GM18951 (cell line): ENCODE data around the gene CRISP2.
"Not testable (repeated sequence)": the region's sequence is repeated elsewhere in the genome, so short reads cannot be mapped to it uniquely, and the experiment has no call there.

Source experiments
- POLR2A ChIP-seq: IDR thresholded peaks from 4 replicates; pipeline ENCODE4 v1.6.1; 2011; ENCODE audit warnings: mild to moderate bottlenecking; ENCODE audit not compliant: insufficient read length, insufficient read depth; ENCODE audit errors: extremely low read depth
- in situ Hi-C: fragments of 300-500 bp; cut with MboI; formaldehyde crosslinking; loops from one replicate; pipeline ENCODE4 v1.12.0; 2022; ENCODE audit warnings: low sequenced_read_pairs, mixed read lengths, inconsistent platforms; ENCODE audit not compliant: unreplicated experiment

Gene CRISP2

DNA sequence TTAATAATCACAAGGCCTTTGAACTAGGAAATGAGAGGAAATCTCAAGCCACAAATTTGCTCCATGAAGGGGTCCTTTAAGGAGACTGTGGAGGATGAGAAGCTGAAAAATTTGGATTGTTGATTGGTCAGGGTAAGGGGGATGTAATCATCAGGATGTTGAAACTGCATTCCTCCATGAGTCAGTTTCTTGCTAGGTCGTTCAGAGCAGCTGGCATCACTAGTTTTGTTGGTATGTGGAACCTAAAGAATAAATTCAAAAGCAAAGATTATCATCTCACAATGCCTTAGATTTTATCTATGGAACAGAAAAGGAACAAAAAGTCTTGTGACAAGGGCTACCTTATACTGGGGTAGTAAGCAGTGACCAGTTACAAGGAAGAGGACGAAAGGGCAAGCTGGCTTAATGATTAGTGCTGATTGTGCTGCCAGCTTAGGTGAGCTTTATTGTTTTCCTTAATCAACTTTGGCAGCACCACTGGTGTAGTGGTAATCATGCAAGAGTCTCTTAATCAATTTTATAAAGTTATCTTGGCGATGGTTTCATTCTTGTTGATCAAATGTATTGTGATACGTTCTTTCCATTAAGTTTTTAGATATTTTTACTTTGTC is 36.6 kb downstream of the CRISP2 start:
- in situ Hi-C loops: no loop called here
- no peak for TF ChIP-seq POLR2A

GRCh38 chr6:49675816-49676215 is 37.5 kb downstream of the CRISP2 start:
- in situ Hi-C loops: no loop called here
- no peak for TF ChIP-seq POLR2A

DNA sequence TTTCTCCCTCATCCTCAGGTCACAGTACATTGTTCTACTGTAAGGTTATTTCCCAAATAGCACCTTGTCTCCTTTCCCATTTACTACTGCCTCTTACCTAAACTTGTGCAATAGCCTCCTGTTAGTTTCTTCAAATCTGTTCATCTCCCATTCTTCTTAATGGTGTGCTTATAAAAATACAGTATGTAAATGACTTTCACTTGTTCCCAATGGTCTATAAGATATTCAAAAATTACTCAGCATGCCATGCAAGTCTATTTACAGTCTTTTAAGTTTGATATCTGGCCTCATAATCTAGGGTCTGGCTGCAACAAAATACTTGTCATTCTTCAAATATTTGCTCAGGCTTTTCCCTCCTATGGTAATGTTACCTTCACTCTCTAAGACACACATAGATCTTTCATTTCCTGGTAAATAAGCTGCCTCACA is 45.2 kb downstream of the CRISP2 start:
- in situ Hi-C loops: no loop called here

GRCh38 chr6:49666930-49667757 is 46.2 kb downstream of the CRISP2 start:
- in situ Hi-C loops: no loop called here
- TF ChIP-seq POLR2A: no peak

More for the DNA sequence above, 45.2 kb downstream of the CRISP2 start:
- TF ChIP-seq POLR2A: no peak

- in situ Hi-C loops: no loop called here
- TF ChIP-seq POLR2A: no peak
These were observed 46.9 kb downstream of the CRISP2 start for GRCh38 chr6:49666480-49666879.

GRCh38 chr6:49664817-49665216 is 48.5 kb downstream of the CRISP2 start:
- TF ChIP-seq POLR2A: no peak
- in situ Hi-C loops: no loop called here

- in situ Hi-C loops: not testable (repeated sequence)
These were observed 49.3 kb downstream of the CRISP2 start for GRCh38 chr6:49664054-49664453.

DNA sequence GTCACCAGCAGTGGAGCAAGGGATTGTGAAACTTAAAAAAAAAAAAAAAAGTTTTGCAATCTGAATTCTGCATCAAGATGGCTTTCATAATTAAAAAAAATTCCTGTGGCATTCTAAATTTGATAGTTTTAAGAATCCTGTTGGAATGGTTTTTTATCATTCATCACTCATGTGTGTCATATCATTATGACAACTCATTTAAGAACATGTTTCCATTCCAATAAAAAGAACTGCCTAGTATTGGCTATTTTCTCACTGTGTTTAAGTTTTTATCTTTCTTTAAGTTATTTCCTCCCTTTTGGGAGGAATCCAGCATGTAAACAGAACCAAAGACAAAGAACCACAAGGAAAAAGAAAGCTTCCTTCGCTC is 50.5 kb downstream of the CRISP2 start:
- TF ChIP-seq POLR2A: no peak
- in situ Hi-C loops: no loop called here

DNA sequence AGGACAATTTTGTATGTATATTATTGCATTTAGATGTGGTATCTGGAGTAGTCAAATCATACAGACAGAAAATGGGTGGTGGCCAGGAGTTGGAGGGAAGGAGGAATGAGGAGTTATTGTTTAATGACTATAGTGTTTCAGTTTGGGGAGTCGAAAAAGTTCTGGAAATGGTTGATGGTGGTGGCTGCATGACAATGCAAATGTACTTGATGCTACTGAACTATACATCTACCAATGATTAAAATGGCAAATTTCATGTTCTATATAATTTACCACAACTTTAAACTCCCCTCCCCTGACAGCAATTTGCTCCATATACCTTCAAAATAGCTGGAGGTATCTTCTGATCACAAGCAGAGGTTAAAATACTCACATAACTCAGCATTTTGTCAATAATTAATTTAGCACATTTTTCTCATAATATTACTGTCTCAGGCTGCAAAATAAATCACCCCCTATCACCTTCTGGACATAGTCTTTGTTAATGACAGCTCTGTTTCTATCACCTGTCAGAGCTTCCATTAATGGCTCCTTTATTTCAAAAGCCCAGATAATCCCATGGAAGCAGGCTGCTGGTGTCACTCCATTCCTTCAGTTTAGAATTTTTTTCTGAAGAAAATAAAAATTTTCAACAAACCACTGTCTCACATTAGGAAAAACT is 51.0 kb downstream of the CRISP2 start:
- no peak for TF ChIP-seq POLR2A
- in situ Hi-C loops: no loop called here

DNA sequence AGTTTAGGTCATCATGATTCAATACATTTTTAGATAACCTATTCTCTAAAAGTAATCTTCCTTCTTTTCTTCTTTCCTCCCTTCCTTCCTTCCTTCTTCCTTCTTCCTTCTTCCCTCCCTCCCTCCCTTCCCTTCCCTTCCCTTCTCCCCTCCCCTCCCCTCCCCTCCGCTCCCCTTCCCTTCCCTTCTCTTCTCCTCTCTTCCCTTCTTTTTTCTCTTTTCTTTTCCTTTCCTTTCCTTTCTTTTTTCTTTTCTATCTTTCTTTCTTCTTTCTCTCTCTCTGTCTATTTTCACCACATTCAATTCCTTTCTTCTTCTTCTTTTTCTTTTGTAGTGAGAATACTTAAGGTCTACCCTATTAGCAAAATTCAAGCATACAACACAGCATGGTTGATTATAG is 59.4 kb downstream of the CRISP2 start:
- in situ Hi-C loops: no loop called here
- no peak for TF ChIP-seq POLR2A

GRCh38 chr6:49653438-49653837 is 59.9 kb downstream of the CRISP2 start:
- TF ChIP-seq POLR2A: no peak
- in situ Hi-C loops: no loop called here

DNA sequence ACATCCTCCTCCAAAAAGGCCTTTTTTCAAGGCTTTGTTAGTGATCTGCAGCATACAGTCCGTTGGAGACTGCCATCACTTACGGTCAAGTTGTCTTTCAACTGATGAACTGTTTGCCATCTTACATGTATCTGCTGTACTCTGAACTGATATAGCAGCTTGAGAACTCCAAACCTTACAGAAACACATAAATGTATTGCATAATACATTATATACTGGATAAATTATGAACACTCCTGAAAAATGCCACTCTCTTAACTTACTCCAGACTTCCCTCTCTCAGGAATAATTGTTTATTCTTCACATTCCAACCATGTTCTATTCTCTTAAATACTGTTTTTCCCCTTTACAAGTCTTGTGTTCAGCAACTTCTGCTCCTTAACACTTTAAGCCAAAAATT is 62.1 kb downstream of the CRISP2 start:
- TF ChIP-seq POLR2A: no peak
- in situ Hi-C loops: no loop called here

DNA sequence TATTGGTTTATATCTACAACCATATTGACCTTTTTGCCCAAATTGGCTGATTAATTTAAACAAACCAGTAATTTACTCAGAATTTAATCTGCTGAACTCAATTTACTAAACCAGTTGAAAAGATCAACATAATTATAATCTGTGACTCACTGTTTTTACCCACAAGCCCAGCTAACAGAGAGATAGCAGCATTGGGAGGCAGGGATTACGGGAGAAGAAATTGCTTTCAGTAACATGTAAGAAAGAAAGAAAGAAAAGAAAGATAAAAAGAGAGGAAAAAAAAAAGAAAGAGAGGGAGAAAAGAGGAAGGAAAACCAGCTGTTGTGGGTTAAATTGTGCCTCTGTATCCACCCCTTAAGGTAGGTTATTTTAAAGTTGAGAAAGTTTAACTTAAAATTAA is 63.4 kb downstream of the CRISP2 start:
- in situ Hi-C loops: no loop called here
- TF ChIP-seq POLR2A: no peak

GRCh38 chr6:49648036-49648435 is 65.3 kb downstream of the CRISP2 start:
- in situ Hi-C loops: no loop called here

More at GRCh38 chr6:49648036-49648435, 65.3 kb downstream of the CRISP2 start:
- no peak for TF ChIP-seq POLR2A
